ENCODE results near the gene ALDH1A2. TPM values are rescaled to one million over a fixed set of nuclear protein-coding genes. Genes with fewer than 3 reads are reported as not detected.
A peak's percentile ranks its signal among the peaks of the same experiment; 100 is the strongest.

ALDH1A2 gene
- total RNA-seq, 4 donors from 2014 or later, result 5.5 to 41.5 (median 15.1) TPM

DNA sequence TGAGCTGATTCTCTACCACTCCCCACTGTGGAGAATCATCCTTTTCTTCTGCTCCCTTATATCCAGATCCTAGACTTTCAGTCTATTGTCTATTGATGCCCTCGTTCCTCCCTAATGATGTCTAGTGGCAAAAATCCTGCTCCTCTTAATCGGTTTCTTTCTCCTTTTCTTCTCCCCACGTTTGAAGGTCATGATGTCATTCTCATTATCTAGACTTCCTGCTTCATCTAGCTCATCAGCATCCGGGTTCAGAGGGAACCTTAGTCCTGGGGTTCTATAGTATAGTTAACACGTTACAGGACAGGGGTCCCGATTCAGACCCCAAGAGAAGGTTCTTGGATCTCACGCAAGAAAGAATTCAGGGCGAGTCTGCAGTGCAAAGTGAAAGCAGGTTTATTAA lies 14.9 kb upstream of the ALDH1A2 start:
- no peak overlapping the region for H3K27ac ChIP-seq
- H3K27me3 ChIP-seq, result no peaks in the 10 kb centered on the region
- no peaks in the 10 kb centered on the region for H3K36me3 ChIP-seq
- H3K4me3 ChIP-seq, result no peak overlapping the region
- H3K4me1 ChIP-seq, result no peaks in the 10 kb centered on the region
- no peak for ATAC-seq
- WGBS, 2 donors (ENCODE audit: low coverage in 1 of 2), result 62 to 73% methylated on average over 6 to 7 of the region's 8 CpGs
- TF ChIP-seq POLR2AphosphoS5 (IDR thresholded peaks at IDR 0.05), result no peak
- TF ChIP-seq CTCF (IDR thresholded peaks at IDR 0.05), result no peak
- no peak for TF ChIP-seq EP300 (IDR thresholded peaks at IDR 0.05)
- H3K9me3 ChIP-seq, result no peaks in the 10 kb centered on the region

GRCh38 chr15:58078591-58078990 lies 13.1 kb upstream of the ALDH1A2 start:
- no peaks in the 10 kb centered on the region for H3K27me3 ChIP-seq

GRCh38 chr15:58077427-58077826 lies 11.9 kb upstream of the ALDH1A2 start:
- no peak for TF ChIP-seq POLR2A (IDR thresholded peaks at IDR 0.05)
- TF ChIP-seq EP300 (IDR thresholded peaks at IDR 0.05), result no peak
- no peak for TF ChIP-seq CTCF (IDR thresholded peaks at IDR 0.05)
- no peak for TF ChIP-seq POLR2AphosphoS5 (IDR thresholded peaks at IDR 0.05)
- Histone ChIP-seq H3K27me3 (no peaks in the 10 kb centered on the region), H3K27ac (no peak overlapping the region), H3K4me3 (no peak overlapping the region), H3K36me3 (no peaks in the 10 kb centered on the region), H3K4me1 (no peaks in the 10 kb centered on the region), H3K9me3 (no peaks in the 10 kb centered on the region)
- no peak for ATAC-seq
- WGBS, 2 donors (ENCODE audit: low coverage in 1 of 2), result 14 to 27% methylated on average over 1 of the region's 1 CpG

More at GRCh38 chr15:58078591-58078990, 13.1 kb upstream of the ALDH1A2 start:
- no peaks in the 10 kb centered on the region for H3K36me3 ChIP-seq
- no peak overlapping the region for H3K4me3 ChIP-seq
- H3K9me3 ChIP-seq, result no peaks in the 10 kb centered on the region
- TF ChIP-seq CTCF (IDR thresholded peaks at IDR 0.05) (no peak), POLR2AphosphoS5 (IDR thresholded peaks at IDR 0.05) (no peak), POLR2A (IDR thresholded peaks at IDR 0.05) (no peak), EP300 (IDR thresholded peaks at IDR 0.05) (no peak)
- ATAC-seq, result no peak
- H3K4me1 ChIP-seq, result no peaks in the 10 kb centered on the region
- no peak overlapping the region for H3K27ac ChIP-seq

GRCh38 chr15:58074452-58074851 lies 8.9 kb upstream of the ALDH1A2 start:
- TF ChIP-seq POLR2AphosphoS5 (IDR thresholded peaks at IDR 0.05) (no peak), CTCF (IDR thresholded peaks at IDR 0.05) (no peak), EP300 (IDR thresholded peaks at IDR 0.05) (no peak), POLR2A (IDR thresholded peaks at IDR 0.05) (no peak)
- H3K27me3 ChIP-seq, result peaks cover 10% of the 10 kb centered on the region
- H3K4me1 ChIP-seq, result no peaks in the 10 kb centered on the region
- no peak for ATAC-seq
- 83 to 100% methylated on average over 2 of the region's 2 CpGs for WGBS, 2 donors (ENCODE audit: low coverage in 1 of 2)
- no peaks in the 10 kb centered on the region for H3K36me3 ChIP-seq
- H3K27ac ChIP-seq, result no peak overlapping the region
- no peak overlapping the region for H3K4me3 ChIP-seq
- H3K9me3 ChIP-seq, result no peaks in the 10 kb centered on the region

DNA sequence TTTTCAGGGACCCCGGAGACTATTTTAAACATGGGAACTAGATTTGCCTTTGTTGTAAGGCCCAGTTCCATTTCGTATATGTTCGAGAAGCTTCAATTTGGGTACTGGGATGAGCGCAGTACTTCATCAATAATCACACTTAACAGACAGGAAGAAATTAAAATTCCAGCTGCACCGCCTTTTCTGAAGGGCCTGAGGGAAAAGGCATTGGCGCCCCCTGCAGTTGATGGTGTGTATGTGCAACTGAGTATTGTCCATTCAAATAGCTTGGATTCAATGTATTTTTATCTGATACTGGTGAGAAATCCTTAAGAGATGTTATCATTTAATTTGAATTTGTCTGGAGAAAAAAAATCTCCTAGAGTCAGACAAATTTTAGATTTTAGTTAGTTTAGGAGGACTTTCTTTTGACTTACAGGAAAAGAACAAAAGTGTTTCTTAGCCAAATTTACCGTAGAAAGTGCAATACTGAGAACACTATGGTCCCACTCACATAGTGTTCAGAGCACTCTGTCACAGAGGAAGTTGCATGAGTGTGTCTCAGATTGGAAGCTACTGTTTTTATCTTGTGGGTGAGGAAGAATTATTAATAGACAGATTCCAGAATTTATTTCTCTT lies 5.4 kb upstream of the ALDH1A2 start:
- H3K27me3 ChIP-seq, result peaks cover 35% of the 10 kb centered on the region
- WGBS, 2 donors (ENCODE audit: low coverage in 1 of 2), result 33 to 53% methylated on average over 4 to 7 of the region's 7 CpGs
- ATAC-seq, result no peak
- peaks cover 0 to 9% (median 0%) of the 10 kb centered on the region in 3 donors for H3K4me1 ChIP-seq
- H3K4me3 ChIP-seq, result no peak overlapping the region
- no peak overlapping the region for H3K27ac ChIP-seq
- H3K36me3 ChIP-seq, result no peaks in the 10 kb centered on the region
- TF ChIP-seq CTCF (IDR thresholded peaks at IDR 0.05) (peak; percentile 66 to 88 (median 83)), POLR2A (IDR thresholded peaks at IDR 0.05) (no peak), POLR2AphosphoS5 (IDR thresholded peaks at IDR 0.05) (no peak), EP300 (IDR thresholded peaks at IDR 0.05) (no peak)
- H3K9me3 ChIP-seq, result no peaks in the 10 kb centered on the region

Data from gastroesophageal sphincter (tissue), 4 donors.